Muscle layer of colon (tissue), 2 donors: ENCODE measurements around the gene ZBP1.

Experiments used
- H3K27ac ChIP-seq: one replicate; pipeline ENCODE4 v1.7.0; 2013; ENCODE audit warnings: low read depth, mild to moderate bottlenecking, low read length, moderate library complexity
- H3K27me3 ChIP-seq, 2 donors: one replicate each; pipeline ENCODE4 v1.7.0; 2013; ENCODE audit warnings: low read length in 2 of 2, mild to moderate bottlenecking in 2 of 2; ENCODE audit not compliant: insufficient read depth in 2 of 2, control insufficient read depth in 1 of 2
- H3K36me3 ChIP-seq: one replicate; pipeline ENCODE4 v1.7.0; 2013; ENCODE audit warnings: mild to moderate bottlenecking, low read length; ENCODE audit not compliant: insufficient read depth
- H3K4me1 ChIP-seq: one replicate; pipeline ENCODE4 v1.7.0; 2013; ENCODE audit warnings: mild to moderate bottlenecking, low read length; ENCODE audit not compliant: insufficient read depth
- H3K4me3 ChIP-seq, 2 donors: one replicate each; pipeline ENCODE4 v1.7.0; 2013; ENCODE audit warnings: low read length in 2 of 2, low read depth in 1 of 2, mild to moderate bottlenecking in 1 of 2, moderate library complexity in 1 of 2
- H3K9ac ChIP-seq: one replicate; pipeline ENCODE4 v1.7.0; 2013; ENCODE audit warnings: low read length
- H3K9me3 ChIP-seq: one replicate; pipeline ENCODE4 v1.7.0; 2013; ENCODE audit warnings: mild to moderate bottlenecking, low read length
- donor health status: abdominal sarcoma.
- donor health status: Adenocarcinoma of cecum.

Gene ZBP1

GRCh38 chr20:57583289-57584257, 36.7 kb downstream of the ZBP1 start:
- no peaks in the 10 kb centered on the region for H3K27me3 ChIP-seq
- H3K9ac ChIP-seq: no peak overlapping the region
- peak overlapping the region; percentile 64 for H3K27ac ChIP-seq
- H3K4me1 ChIP-seq: peaks cover 60% of the 10 kb centered on the region
- no peaks in the 10 kb centered on the region for H3K36me3 ChIP-seq
- no peaks in the 10 kb centered on the region for H3K9me3 ChIP-seq
- H3K4me3 ChIP-seq: no peak overlapping the region

DNA sequence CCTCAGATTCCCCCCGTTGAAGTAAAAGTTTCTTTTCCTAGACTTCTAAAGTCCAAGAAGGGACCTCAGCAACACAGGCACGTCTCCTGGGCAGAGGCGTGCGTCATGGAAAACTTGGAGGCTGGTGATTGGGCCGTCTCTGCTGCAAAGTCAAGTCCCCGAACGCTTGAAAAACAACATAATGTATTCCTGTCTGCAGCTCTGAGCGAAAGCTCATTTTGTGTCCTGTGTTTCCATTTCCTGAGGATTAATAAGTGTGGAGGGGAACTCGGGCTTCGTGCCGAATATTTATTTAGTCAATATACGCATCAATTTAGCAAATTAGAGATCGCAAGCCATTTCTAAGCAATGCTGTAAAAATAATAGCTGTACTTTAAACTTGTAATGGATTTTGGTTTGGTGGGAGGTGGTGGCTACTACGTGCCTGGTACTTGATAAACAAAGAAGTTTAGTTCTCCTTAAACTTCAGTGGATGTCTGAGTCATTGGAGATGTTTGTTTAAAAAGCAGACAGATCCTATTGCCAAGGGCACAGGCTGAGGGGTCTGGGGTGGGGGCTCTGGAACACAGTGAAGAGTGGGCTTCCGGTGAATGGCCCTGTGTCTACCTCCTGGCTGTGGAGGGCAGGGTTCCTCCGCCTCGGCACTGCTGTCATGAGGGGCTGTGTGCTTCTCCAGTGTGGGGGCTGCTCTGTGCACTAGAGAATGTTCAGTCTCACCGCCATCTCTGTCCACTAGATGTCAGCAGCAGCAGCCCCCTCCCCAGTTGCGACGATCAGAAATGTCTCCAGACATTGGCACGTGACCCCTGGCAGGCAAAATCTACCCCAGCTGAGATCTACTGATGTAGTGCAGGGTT, 37.6 kb downstream of the ZBP1 start:
- H3K4me3 ChIP-seq: peak overlapping the region in 1 of 2 donors; percentile 36
- peak overlapping the region; percentile 64 for H3K27ac ChIP-seq
- H3K9ac ChIP-seq: no peak overlapping the region
- H3K36me3 ChIP-seq: no peaks in the 10 kb centered on the region
- no peaks in the 10 kb centered on the region for H3K27me3 ChIP-seq
- H3K4me1 ChIP-seq: peaks cover 60% of the 10 kb centered on the region
- H3K9me3 ChIP-seq: no peaks in the 10 kb centered on the region

GRCh38 chr20:57582029-57582378, 38.2 kb downstream of the ZBP1 start:
- Histone ChIP-seq H3K27me3 (no peaks in the 10 kb centered on the region), H3K4me3 (peak overlapping the region in 1 of 2 donors; percentile 36), H3K4me1 (peaks cover 60% of the 10 kb centered on the region), H3K9me3 (no peaks in the 10 kb centered on the region), H3K9ac (no peak overlapping the region), H3K27ac (peak overlapping the region; percentile 64), H3K36me3 (no peaks in the 10 kb centered on the region)

- Histone ChIP-seq H3K36me3 (no peaks in the 10 kb centered on the region), H3K27ac (peak overlapping the region; percentile 64)
These were observed 38.8 kb downstream of the ZBP1 start for GRCh38 chr20:57581202-57582028.

DNA sequence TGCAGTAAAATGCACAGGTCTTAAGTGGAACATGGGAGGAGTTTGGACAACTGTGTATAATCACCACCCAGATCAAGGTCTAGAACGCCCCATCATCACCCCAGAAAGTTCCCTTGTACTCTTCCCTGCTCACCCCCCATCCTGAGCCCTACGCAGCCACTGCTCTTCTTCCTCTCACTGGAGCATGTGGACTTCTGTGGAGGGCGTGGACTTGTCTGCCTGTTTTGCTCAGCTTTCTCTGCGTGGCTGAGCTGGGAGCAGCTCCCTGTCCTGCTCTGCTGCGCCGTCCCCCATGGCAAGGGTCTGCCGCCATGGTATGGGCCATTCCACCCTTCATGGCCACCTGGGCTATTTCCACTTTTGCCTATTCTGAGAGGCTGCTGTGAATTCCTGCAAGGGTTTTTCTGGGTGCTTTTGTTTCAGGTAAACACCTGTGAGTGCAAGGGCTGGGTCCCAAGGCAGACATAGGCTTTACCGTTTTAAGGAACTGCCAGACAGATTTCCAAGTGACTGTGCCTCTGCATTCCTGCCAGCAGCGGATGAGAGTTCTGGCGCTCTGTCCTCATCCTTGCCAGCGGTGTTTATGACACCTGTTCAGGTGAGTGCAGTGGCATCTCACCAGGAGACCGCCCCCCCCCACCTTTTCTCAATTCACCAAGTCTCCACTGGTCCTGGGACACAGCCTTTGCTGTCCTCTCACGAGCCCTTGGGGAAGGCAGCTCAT, 39.6 kb downstream of the ZBP1 start:
- no peak overlapping the region for H3K9ac ChIP-seq
- H3K9me3 ChIP-seq: no peaks in the 10 kb centered on the region
- no peak overlapping the region for H3K27ac ChIP-seq
- H3K4me3 ChIP-seq: no peak overlapping the region
- H3K4me1 ChIP-seq: peaks cover 52% of the 10 kb centered on the region
- no peaks in the 10 kb centered on the region for H3K27me3 ChIP-seq
- H3K36me3 ChIP-seq: no peaks in the 10 kb centered on the region

More at GRCh38 chr20:57581202-57582028, 38.8 kb downstream of the ZBP1 start:
- Histone ChIP-seq H3K4me3 (no peak overlapping the region), H3K9ac (no peak overlapping the region), H3K4me1 (peaks cover 59% of the 10 kb centered on the region), H3K9me3 (no peaks in the 10 kb centered on the region), H3K27me3 (no peaks in the 10 kb centered on the region)

DNA sequence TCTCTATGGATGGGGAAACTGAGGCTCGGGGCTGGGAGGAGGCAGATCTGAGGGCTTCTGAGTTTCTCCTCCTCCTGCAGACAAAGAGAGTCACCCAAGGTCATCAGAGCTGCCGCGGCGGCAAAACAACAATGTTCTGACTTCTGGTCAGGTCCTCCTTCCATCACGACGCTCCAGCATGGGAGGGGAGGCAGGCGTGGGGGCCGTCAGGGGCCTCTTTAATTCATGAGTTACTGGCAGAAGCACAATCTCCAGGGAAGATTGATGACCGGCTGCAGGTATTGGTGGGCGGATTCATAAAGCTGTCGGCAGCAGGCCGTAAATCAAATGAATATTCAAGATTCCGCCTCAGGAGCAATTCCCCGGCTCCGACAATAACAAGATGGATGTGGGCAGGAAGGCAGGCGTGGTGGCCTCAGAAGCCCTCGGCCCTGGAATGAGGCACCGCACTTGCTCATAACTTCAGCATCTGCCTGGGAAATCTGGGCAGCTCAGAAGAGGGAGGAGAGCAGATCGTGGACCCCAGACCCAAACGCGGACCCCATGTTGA, 40.3 kb downstream of the ZBP1 start:
- Histone ChIP-seq H3K27ac (no peak overlapping the region), H3K27me3 (no peaks in the 10 kb centered on the region), H3K4me1 (peaks cover 45% of the 10 kb centered on the region), H3K9ac (no peak overlapping the region), H3K9me3 (no peaks in the 10 kb centered on the region), H3K4me3 (no peak overlapping the region), H3K36me3 (no peaks in the 10 kb centered on the region)

GRCh38 chr20:57579331-57579897, 40.8 kb downstream of the ZBP1 start:
- Histone ChIP-seq H3K36me3 (no peaks in the 10 kb centered on the region), H3K9ac (no peak overlapping the region), H3K9me3 (no peaks in the 10 kb centered on the region), H3K27ac (no peak overlapping the region), H3K27me3 (no peaks in the 10 kb centered on the region), H3K4me3 (no peak overlapping the region), H3K4me1 (peaks cover 41% of the 10 kb centered on the region)

- Histone ChIP-seq H3K4me1 (peaks cover 41% of the 10 kb centered on the region), H3K4me3 (no peak overlapping the region), H3K36me3 (no peaks in the 10 kb centered on the region), H3K27ac (no peak overlapping the region), H3K27me3 (no peaks in the 10 kb centered on the region), H3K9ac (no peak overlapping the region), H3K9me3 (no peaks in the 10 kb centered on the region)
These were observed 41.6 kb downstream of the ZBP1 start for GRCh38 chr20:57578476-57579165.

GRCh38 chr20:57577679-57578475, 42.3 kb downstream of the ZBP1 start:
- Histone ChIP-seq H3K9me3 (no peaks in the 10 kb centered on the region), H3K4me1 (peaks cover 35% of the 10 kb centered on the region), H3K9ac (no peak overlapping the region), H3K27ac (no peak overlapping the region), H3K4me3 (no peak overlapping the region), H3K36me3 (no peaks in the 10 kb centered on the region), H3K27me3 (no peaks in the 10 kb centered on the region)
